IMR-90 (cell line): ENCODE measurements around the gene WSB1. TPM values are rescaled to one million over a fixed set of nuclear protein-coding genes. Genes with fewer than 3 reads are reported as not detected.
A peak's percentile ranks its signal among the peaks of the same experiment; 100 is the strongest.

ENCODE experiments used
- ATAC-seq: fragments of 200-7000 bp; cut with Tn5 transposase; 2 replicates; pipeline ENCODE4 v1.9.1; 2020; ENCODE audit warnings: low read depth, mild to moderate bottlenecking, moderate library complexity
- BruUV-seq: library from RNA; stranded (reverse); fragments of 400-500 nt; replicated peaks from 2 replicates; lab custom pipeline; 2021; lab: Mats Ljungman, UMichigan
- CTCF ChIA-PET: fragments of 300-600 bp; formaldehyde crosslinking; extraction: SDS; loops from one replicate; lab custom pipeline; 2021; ENCODE audit warnings: antibody characterized with exemption; lab: Yijun Ruan, JAX
- POLR2A ChIA-PET: fragments of 300-600 bp; sonication (Branson Sonifier 250); formaldehyde crosslinking; loops from one replicate; lab custom pipeline; 2022; ENCODE audit warnings: antibody characterized with exemption; ENCODE audit not compliant: unreplicated experiment; lab: Charles Lee
- DNase-seq: peaks from one replicate; pipeline ENCODE4 v3.0.0; 2013
- H2AFZ ChIP-seq: replicated peaks from 2 replicates; pipeline ENCODE3; 2013; ENCODE audit warnings: low read length, mild to moderate bottlenecking; ENCODE audit not compliant: poor library complexity
- H2AK5ac ChIP-seq: 2 replicates; pipeline ENCODE4 v1.6.1; 2013; ENCODE audit warnings: low read depth, low read length, inconsistent platforms
- H2AK9ac ChIP-seq: replicated peaks from 2 replicates; pipeline ENCODE3; 2013; ENCODE audit warnings: mild to moderate bottlenecking, low read depth, low read length, moderate library complexity; ENCODE audit not compliant: poor library complexity
- H2BK120ac ChIP-seq: 2 replicates; pipeline ENCODE4 v1.6.1; 2013; ENCODE audit warnings: low read depth, low read length, inconsistent platforms
- H2BK15ac ChIP-seq: 3 replicates; pipeline ENCODE4 v1.6.1; 2013; ENCODE audit warnings: low read depth, low read length, inconsistent platforms
- H2BK20ac ChIP-seq: 2 replicates; pipeline ENCODE4 v1.6.1; 2013; ENCODE audit warnings: low read depth, mild to moderate bottlenecking, inconsistent platforms, low read length, moderate library complexity
- H2BK5ac ChIP-seq: 2 replicates; pipeline ENCODE4 v1.6.1; 2013; ENCODE audit warnings: mild to moderate bottlenecking, low read depth, low read length, inconsistent platforms; ENCODE audit not compliant: poor library complexity, severe bottlenecking
- H3K14ac ChIP-seq: replicated peaks from 2 replicates; pipeline ENCODE4 v1.6.1; 2013; ENCODE audit warnings: low read depth, low read length, inconsistent platforms
- H3K18ac ChIP-seq: 2 replicates; pipeline ENCODE4 v1.6.1; 2013; ENCODE audit warnings: low read depth, low read length, control low read depth
- H3K23ac ChIP-seq: 2 replicates; pipeline ENCODE4 v1.6.1; 2013; ENCODE audit warnings: low read depth, low read length, inconsistent platforms
- H3K27ac ChIP-seq: 2 replicates; pipeline ENCODE4 v1.5.1; 2013; ENCODE audit warnings: mild to moderate bottlenecking, control low read depth, low read length; ENCODE audit not compliant: insufficient read depth
- H3K27me3 ChIP-seq: 2 replicates; pipeline ENCODE4 v1.6.1; 2013; ENCODE audit warnings: low read length; ENCODE audit not compliant: control insufficient read depth, insufficient read depth
- H3K36me3 ChIP-seq: 2 replicates; pipeline ENCODE4 v1.6.1; 2013; ENCODE audit warnings: low read length, mixed read lengths; ENCODE audit not compliant: control insufficient read depth, insufficient read depth
- H3K4ac ChIP-seq: 2 replicates; pipeline ENCODE4 v1.6.1; 2013; ENCODE audit warnings: low read depth, low read length, inconsistent platforms
- H3K4me1 ChIP-seq: 2 replicates; pipeline ENCODE4 v1.6.1; 2013; ENCODE audit warnings: low read length, mixed read lengths; ENCODE audit not compliant: control insufficient read depth, insufficient read depth
- H3K4me2 ChIP-seq: 2 replicates; pipeline ENCODE4 v1.6.1; 2013; ENCODE audit warnings: low read depth, mild to moderate bottlenecking, control low read depth, low read length, moderate library complexity
- H3K4me3 ChIP-seq: 2 replicates; pipeline ENCODE4 v1.5.1; 2013; ENCODE audit warnings: low read depth, mild to moderate bottlenecking, control low read depth, low read length, moderate library complexity; ENCODE audit not compliant: insufficient read depth
- H3K56ac ChIP-seq: 2 replicates; pipeline ENCODE4 v1.6.1; 2013; ENCODE audit warnings: low read length, inconsistent platforms; ENCODE audit not compliant: insufficient read depth; ENCODE audit errors: extremely low read depth
- H3K79me1 ChIP-seq, 2 experiments: 2 replicates each; pipeline ENCODE4 v1.6.1; 2013; ENCODE audit warnings: low read length in 2 of 2, inconsistent platforms in 1 of 2, low read depth in 1 of 2
- H3K9ac ChIP-seq: 2 replicates; pipeline ENCODE4 v1.6.1; 2013; ENCODE audit warnings: low read depth, low read length, control low read depth
- H3K9me1 ChIP-seq: 2 replicates; pipeline ENCODE4 v1.6.1; 2013; ENCODE audit warnings: low read length, inconsistent platforms; ENCODE audit not compliant: insufficient read depth
- H3K9me3 ChIP-seq: 2 replicates; pipeline ENCODE4 v1.6.1; 2013; ENCODE audit warnings: low read length; ENCODE audit not compliant: control insufficient read depth, insufficient read depth
- H4K20me1 ChIP-seq: 2 replicates; pipeline ENCODE4 v1.6.1; 2013; ENCODE audit warnings: low read length, inconsistent platforms; ENCODE audit not compliant: insufficient read depth
- H4K5ac ChIP-seq: 2 replicates; pipeline ENCODE4 v1.6.1; 2013; ENCODE audit warnings: mild to moderate bottlenecking, low read depth, low read length, control low read depth
- H4K8ac ChIP-seq, 2 experiments: 2 replicates each; pipeline ENCODE4 v1.6.1; 2013; ENCODE audit warnings: low read depth in 2 of 2, low read length in 2 of 2, control low read depth in 1 of 2, inconsistent platforms in 1 of 2
- H4K91ac ChIP-seq: 2 replicates; pipeline ENCODE4 v1.6.1; 2013; ENCODE audit warnings: low read depth, low read length, inconsistent platforms; ENCODE audit not compliant: insufficient read depth
- BHLHE40 ChIP-seq: fragments of 150-350 bp; IDR thresholded peaks from 2 replicates; pipeline ENCODE4 v1.6.1; 2016; ENCODE audit warnings: mild to moderate bottlenecking, low read depth, low read length
- CHD1 ChIP-seq: IDR thresholded peaks from 2 replicates; pipeline ENCODE4 v1.6.1; 2012; ENCODE audit warnings: low read depth, low read length, improper control_type of control experiment
- FOS ChIP-seq: fragments of 150-350 bp; IDR thresholded peaks from 2 replicates; pipeline ENCODE4 v1.6.1; 2016; ENCODE audit warnings: low read depth, low read length
- NFE2L2 ChIP-seq: fragments of 150-350 bp; IDR thresholded peaks from 2 replicates; pipeline ENCODE4 v1.6.1; 2016; ENCODE audit warnings: low read depth, mild to moderate bottlenecking, low read length
- RAD21 ChIP-seq: IDR thresholded peaks from 2 replicates; pipeline ENCODE4 v1.6.1; 2012; ENCODE audit warnings: low read length, improper control_type of control experiment
- USF2 ChIP-seq: fragments of 150-350 bp; IDR thresholded peaks from 2 replicates; pipeline ENCODE4 v1.6.1; 2017; ENCODE audit warnings: mild to moderate bottlenecking, antibody characterized with exemption, low read length, low read depth
- WGBS, 2 experiments: methylation state at CpG; one replicate each; pipeline versions ENCODE4 v1.1.5 to v1.1.7; 2013; ENCODE audit warnings: missing lambda C conversion rate in 2 of 2; ENCODE audit not compliant: insufficient read length in 1 of 2; ENCODE audit errors: extremely low coverage in 2 of 2; 5-methylcytosine and 5-hydroxymethylcytosine counted together
- dilution Hi-C: fragments of 300-500 bp; cut with HindIII; formaldehyde crosslinking; loops from one replicate; pipeline ENCODE4 v1.14.3; 2018; ENCODE audit warnings: low sequenced_read_pairs; ENCODE audit not compliant: unreplicated experiment
- in situ Hi-C: fragments of 300-500 bp; cut with MboI; formaldehyde crosslinking; loops from 3 replicates; pipeline ENCODE4 v1.14.3; 2019; ENCODE audit warnings: low sequenced_read_pairs, inconsistent platforms, mixed read lengths
- intact Hi-C: fragments of 100-400 bp; cut with micrococcal nuclease; formaldehyde crosslinking; loops from 2 replicates; pipeline ENCODE4 v1.10.0; 2022
- polyA plus RNA-seq, 3 experiments: library from polyadenylated mRNA; depleted of rRNA; stranded (reverse); fragments of >200 nt; gene quantifications; 2 replicates each; pipeline ENCODE4 v1.2.3, GENCODE V29; 2012; ENCODE audit warnings: low replicate concordance in 1 of 3
- total RNA-seq: library from RNA; depleted of rRNA; stranded (reverse); fragments of >200 nt; gene quantifications from 2 replicates; pipeline ENCODE4 v1.2.3, GENCODE V29; 2012
- TF ChIP-seq, protein P1 (sequence below): fragments of 150-350 bp; IDR thresholded peaks from 2 replicates; pipeline ENCODE4 v1.6.1; 2016; ENCODE audit warnings: low read depth, mild to moderate bottlenecking, low read length, moderate library complexity, borderline replicate concordance

Gene WSB1
- total and polyA plus RNA-seq, 2 of the 4 experiments (the other 2 are of a cell fraction), result 140 to 266 TPM

GRCh38 chr17:27345141-27345904, 51.4 kb downstream of the WSB1 start:
- Histone ChIP-seq H3K56ac (no peak overlapping the region), H4K20me1 (no peaks in the 10 kb centered on the region), H3K36me3 (no peaks in the 10 kb centered on the region), H2AK5ac (no peak overlapping the region), H3K9me1 (0 out of 2 replicates have a peak, but pooled peaks cover 4% of the 10 kb centered on the region), H3K18ac (no peak overlapping the region), H4K5ac (no peak overlapping the region), H3K79me1 (no peaks in the 10 kb centered on the region), H4K91ac (no peak overlapping the region), H2AK9ac (no peak overlapping the region), H3K4me3 (no peak overlapping the region), H3K9ac (no peak overlapping the region), H3K27ac (no peak overlapping the region), H3K9me3 (no peaks in the 10 kb centered on the region), H2BK20ac (no peak overlapping the region), H2AFZ (peak overlapping the region; percentile 33), H3K4me2 (no peak overlapping the region), H3K27me3 (no peaks in the 10 kb centered on the region), H3K4ac (no peak overlapping the region), H2BK5ac (no peak overlapping the region), H4K8ac (no peak overlapping the region), H2BK15ac (no peak overlapping the region), H3K23ac (no peak overlapping the region), H2BK120ac (no peak overlapping the region), H3K14ac (no peak overlapping the region), H3K4me1 (0 out of 2 replicates have a peak, but pooled peaks cover 2% of the 10 kb centered on the region)
- POLR2A ChIA-PET, result no interaction called here
- BruUV-seq, result no TSS peak
- TF ChIP-seq RAD21, result no peak
- no peak for TF ChIP-seq BHLHE40
- TF ChIP-seq, protein P1, sequence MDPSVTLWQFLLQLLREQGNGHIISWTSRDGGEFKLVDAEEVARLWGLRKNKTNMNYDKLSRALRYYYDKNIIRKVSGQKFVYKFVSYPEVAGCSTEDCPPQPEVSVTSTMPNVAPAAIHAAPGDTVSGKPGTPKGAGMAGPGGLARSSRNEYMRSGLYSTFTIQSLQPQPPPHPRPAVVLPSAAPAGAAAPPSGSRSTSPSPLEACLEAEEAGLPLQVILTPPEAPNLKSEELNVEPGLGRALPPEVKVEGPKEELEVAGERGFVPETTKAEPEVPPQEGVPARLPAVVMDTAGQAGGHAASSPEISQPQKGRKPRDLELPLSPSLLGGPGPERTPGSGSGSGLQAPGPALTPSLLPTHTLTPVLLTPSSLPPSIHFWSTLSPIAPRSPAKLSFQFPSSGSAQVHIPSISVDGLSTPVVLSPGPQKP, result no peak
- no peak for TF ChIP-seq USF2
- TF ChIP-seq CHD1, result no peak
- TF ChIP-seq FOS, result no peak
- no peak for TF ChIP-seq NFE2L2
- intact Hi-C loops, result no loop called here
- no peak for ATAC-seq
- DNase-seq, result peak; percentile 28
- CTCF ChIA-PET, result interaction anchor here (1.4 kb wide), 1 partner anchor 12 kb away, joined by 4 read pairs; no protein-coding TSS in a partner anchor
- in situ Hi-C loops, result no loop called here
- WGBS, 2 experiments, result 45% methylated on average over 5 of the region's 17 CpGs; no CpG with 5 or more reads in 1 of the 2 experiments
- dilution Hi-C loops, result loop anchor here (25.0 kb wide), 1 partner anchor 108 kb away; no protein-coding TSS in a partner anchor
